Measurements from ENCODE around the gene ETV1. TPM values are rescaled to one million over a fixed set of nuclear protein-coding genes. Genes with fewer than 3 reads are reported as not detected.

Gene ETV1
- total and polyA plus RNA-seq, 9 of the 15 experiments (the other 6 are each of a cell fraction or from before 2014, with no cell fraction given) = 7.2 to 27.4 (median 14.0) TPM

GRCh38 chr7:13990984-13991790 is 1.7 kb upstream of the ETV1 start (continued):
- no peak for TF ChIP-seq ZNF253 (CRISPR knock-in tag; conservative IDR thresholded peaks at IDR 0.05)
- TF ChIP-seq ZNF174 (CRISPR knock-in tag; IDR thresholded peaks at IDR 0.05) = no peak
- no peak for TF ChIP-seq CHAMP1 (IDR thresholded peaks at IDR 0.05)
- TF ChIP-seq ATF4 (CRISPR knock-in tag; IDR thresholded peaks at IDR 0.05) = no peak
- TF ChIP-seq HNRNPUL1 (IDR thresholded peaks at IDR 0.05; ENCODE audit: low read length) = no peak
- no peak for TF ChIP-seq TCF15 (CRISPR knock-in tag; IDR thresholded peaks at IDR 0.05)
- TF ChIP-seq ZNF778 (CRISPR knock-in tag; IDR thresholded peaks at IDR 0.05) = no peak
- no peak for TF ChIP-seq NCOA1 (IDR thresholded peaks at IDR 0.05; ENCODE audit: low read depth)
- TF ChIP-seq NFIC (IDR thresholded peaks at IDR 0.05) = no peak
- TF ChIP-seq ATF2 (CRISPR knock-in tag; IDR thresholded peaks at IDR 0.05) = no peak
- TF ChIP-seq XRCC3 (IDR thresholded peaks at IDR 0.05) = no peak
- TF ChIP-seq ZNF316 (IDR thresholded peaks at IDR 0.05) = peak; percentile 26; the same call in 1 of the 2 replicates
- TF ChIP-seq HDAC3 (IDR thresholded peaks at IDR 0.05; ENCODE audit: borderline replicate concordance, partially characterized antibody) = no peak
- no peak for TF ChIP-seq ZNF77 (CRISPR knock-in tag; IDR thresholded peaks at IDR 0.05)
- no peak for TF ChIP-seq RBM39 (optimal IDR thresholded peaks at IDR 0.05; ENCODE audit: low read depth, low read length)
- no peak for TF ChIP-seq RNF219 (CRISPR knock-in tag; IDR thresholded peaks at IDR 0.05)
- peak; percentile 64 to 86 for TF ChIP-seq E2F6 (IDR thresholded peaks at IDR 0.05; ENCODE audit: borderline replicate concordance in 1 of 2, extremely low read depth in 1 of 2, insufficient read depth in 1 of 2, insufficient read length in 1 of 2, low read depth in 1 of 2, low read length in 1 of 2, poor library complexity in 1 of 2, severe bottlenecking in 1 of 2)
- peak; percentile 39 for TF ChIP-seq TEAD4 (IDR thresholded peaks at IDR 0.05; ENCODE audit: low read length)
- no peak for TF ChIP-seq TEAD4 (CRISPR knock-in tag; IDR thresholded peaks at IDR 0.05; ENCODE audit: borderline replicate concordance)
- TF ChIP-seq ATF1 (CRISPR knock-in tag; IDR thresholded peaks at IDR 0.05) = no peak
- TF ChIP-seq ATF1 (tag; IDR thresholded peaks at IDR 0.05) = peak; percentile 81
